Endodermal cell (in vitro differentiated cells): ENCODE results near the gene SETD1B. TPM values are rescaled to one million over a fixed set of nuclear protein-coding genes. Genes with fewer than 3 reads are reported as not detected.

Experiments used
- DNase-seq: peaks from one replicate; pipeline ENCODE4 v3.0.0-alpha.2; 2017
- H3K27ac ChIP-seq: 2 replicates; pipeline ENCODE4 v1.5.1; 2013; ENCODE audit warnings: mild to moderate bottlenecking, low read depth, low read length, moderate library complexity
- H3K27me3 ChIP-seq: 2 replicates; pipeline ENCODE4 v1.6.1; 2013; ENCODE audit warnings: mild to moderate bottlenecking, low read length, moderate library complexity; ENCODE audit not compliant: insufficient read depth, control insufficient read depth, poor library complexity, severe bottlenecking
- H3K36me3 ChIP-seq: 2 replicates; pipeline ENCODE4 v1.7.0; 2013; ENCODE audit warnings: mild to moderate bottlenecking, low read length, moderate library complexity; ENCODE audit not compliant: control insufficient read depth, insufficient read depth
- H3K4me1 ChIP-seq: one replicate; pipeline ENCODE4 v1.7.0; 2013; ENCODE audit warnings: low read length; ENCODE audit not compliant: control insufficient read depth, insufficient read depth
- H3K4me3 ChIP-seq: 2 replicates; pipeline ENCODE4 v1.5.1; 2013; ENCODE audit warnings: mild to moderate bottlenecking, low read length, moderate library complexity
- H3K9ac ChIP-seq: 2 replicates; pipeline ENCODE4 v1.6.1; 2013; ENCODE audit warnings: mild to moderate bottlenecking, low read length, moderate library complexity; ENCODE audit not compliant: poor library complexity, severe bottlenecking; ENCODE audit errors: extremely low read depth
- H3K9me3 ChIP-seq: 2 replicates; pipeline ENCODE4 v1.6.1; 2013; ENCODE audit warnings: mild to moderate bottlenecking, low read length, moderate library complexity; ENCODE audit not compliant: control insufficient read depth
- H3K27ac Mint-ChIP-seq: 2 replicates; pipeline ENCODE4 v1.8.0; 2020; ENCODE audit warnings: mixed read lengths
- H3K27me3 Mint-ChIP-seq: 2 replicates; pipeline ENCODE4 v1.8.0; 2021; ENCODE audit warnings: mild to moderate bottlenecking, mixed read lengths; ENCODE audit not compliant: insufficient read depth
- H3K36me3 Mint-ChIP-seq: 2 replicates; pipeline ENCODE4 v1.8.0; 2020; ENCODE audit warnings: low read depth, mixed read lengths
- H3K4me1 Mint-ChIP-seq: 2 replicates; pipeline ENCODE4 v1.8.0; 2020; ENCODE audit warnings: mixed read lengths
- H3K4me3 Mint-ChIP-seq: 2 replicates; pipeline ENCODE4 v1.8.0; 2020; ENCODE audit warnings: mild to moderate bottlenecking, moderate library complexity, mixed read lengths
- H3K9me3 Mint-ChIP-seq: 2 replicates; pipeline ENCODE4 v1.8.0; 2020; ENCODE audit warnings: mild to moderate bottlenecking, mixed read lengths
- WGBS, 2 experiments: methylation state at CpG; one replicate each; pipeline versions ENCODE4 v1.1.5 to v1.1.7; 2013; ENCODE audit warnings: missing lambda C conversion rate in 2 of 2, mixed read lengths in 1 of 2; ENCODE audit not compliant: insufficient coverage in 1 of 2, insufficient read length in 1 of 2; 5-methylcytosine and 5-hydroxymethylcytosine counted together
- total RNA-seq, 2 donors: library from RNA; stranded (reverse); fragmentation: NEBNext Ultra II Directional in 1 of 2; extraction: Animal tissue kit (Norgen Biotek cat#: 25700) in 1 of 2; gene quantifications; 2 replicates in 1 of 2; 3 replicates in 1 of 2; pipeline ENCODE4 v1.2.1, GENCODE V29; 2021
- TF ChIP-seq, protein P1 (sequence below): fragments of 200-600 bp; sonication (generic); conservative IDR thresholded peaks from 2 replicates; pipeline ENCODE4 v1.5.0; 2021; ENCODE audit warnings: antibody characterized with exemption, mild to moderate bottlenecking

Gene SETD1B
- total RNA-seq, 2 donors from 2014 or later, result 30.7 to 32.6 TPM

DNA sequence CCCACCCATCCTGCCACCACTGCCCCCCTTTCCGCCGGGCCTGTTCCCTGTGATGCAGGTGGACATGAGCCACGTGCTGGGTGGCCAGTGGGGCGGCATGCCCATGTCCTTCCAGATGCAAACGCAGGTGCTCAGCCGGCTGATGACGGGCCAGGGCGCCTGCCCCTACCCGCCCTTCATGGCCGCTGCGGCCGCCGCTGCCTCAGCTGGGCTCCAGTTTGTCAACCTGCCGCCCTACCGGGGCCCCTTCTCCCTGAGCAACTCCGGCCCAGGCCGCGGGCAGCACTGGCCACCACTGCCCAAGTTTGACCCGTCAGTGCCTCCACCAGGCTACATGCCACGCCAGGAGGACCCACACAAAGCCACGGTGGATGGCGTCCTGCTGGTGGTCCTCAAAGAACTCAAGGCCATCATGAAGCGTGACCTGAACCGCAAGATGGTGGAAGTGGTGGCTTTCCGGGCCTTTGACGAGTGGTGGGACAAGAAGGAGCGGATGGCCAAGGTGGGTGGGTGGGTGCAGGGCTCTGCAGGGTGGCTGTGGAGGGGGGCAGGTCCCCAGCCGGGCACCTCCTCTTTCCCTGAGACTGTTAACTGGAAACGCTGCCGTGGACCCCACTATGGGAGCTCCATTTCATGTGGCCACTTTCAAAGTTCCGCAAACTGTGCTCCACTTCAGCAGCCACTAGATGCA, 10.8 kb downstream of the SETD1B start:
- peaks cover 56% of the 10 kb centered on the region for H3K36me3 Mint-ChIP-seq
- peaks cover 16% of the 10 kb centered on the region for H3K4me1 Mint-ChIP-seq
- H3K9me3 Mint-ChIP-seq, result no peaks in the 10 kb centered on the region
- no peak overlapping the region for H3K27ac Mint-ChIP-seq
- Histone ChIP-seq H3K9me3 (no peaks in the 10 kb centered on the region), H3K4me1 (peaks cover 4% of the 10 kb centered on the region), H3K4me3 (no peak overlapping the region), H3K9ac (no peak overlapping the region), H3K36me3 (peaks cover 68% of the 10 kb centered on the region), H3K27ac (no peak overlapping the region), H3K27me3 (no peaks in the 10 kb centered on the region)
- TF ChIP-seq, protein P1, sequence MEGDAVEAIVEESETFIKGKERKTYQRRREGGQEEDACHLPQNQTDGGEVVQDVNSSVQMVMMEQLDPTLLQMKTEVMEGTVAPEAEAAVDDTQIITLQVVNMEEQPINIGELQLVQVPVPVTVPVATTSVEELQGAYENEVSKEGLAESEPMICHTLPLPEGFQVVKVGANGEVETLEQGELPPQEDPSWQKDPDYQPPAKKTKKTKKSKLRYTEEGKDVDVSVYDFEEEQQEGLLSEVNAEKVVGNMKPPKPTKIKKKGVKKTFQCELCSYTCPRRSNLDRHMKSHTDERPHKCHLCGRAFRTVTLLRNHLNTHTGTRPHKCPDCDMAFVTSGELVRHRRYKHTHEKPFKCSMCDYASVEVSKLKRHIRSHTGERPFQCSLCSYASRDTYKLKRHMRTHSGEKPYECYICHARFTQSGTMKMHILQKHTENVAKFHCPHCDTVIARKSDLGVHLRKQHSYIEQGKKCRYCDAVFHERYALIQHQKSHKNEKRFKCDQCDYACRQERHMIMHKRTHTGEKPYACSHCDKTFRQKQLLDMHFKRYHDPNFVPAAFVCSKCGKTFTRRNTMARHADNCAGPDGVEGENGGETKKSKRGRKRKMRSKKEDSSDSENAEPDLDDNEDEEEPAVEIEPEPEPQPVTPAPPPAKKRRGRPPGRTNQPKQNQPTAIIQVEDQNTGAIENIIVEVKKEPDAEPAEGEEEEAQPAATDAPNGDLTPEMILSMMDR, result no peak
- H3K4me3 Mint-ChIP-seq, result no peak overlapping the region
- DNase-seq, result no peak
- 96 to 97% methylated on average over 12 to 31 of the region's 31 CpGs for WGBS, 2 experiments
- H3K27me3 Mint-ChIP-seq, result no peaks in the 10 kb centered on the region

DNA sequence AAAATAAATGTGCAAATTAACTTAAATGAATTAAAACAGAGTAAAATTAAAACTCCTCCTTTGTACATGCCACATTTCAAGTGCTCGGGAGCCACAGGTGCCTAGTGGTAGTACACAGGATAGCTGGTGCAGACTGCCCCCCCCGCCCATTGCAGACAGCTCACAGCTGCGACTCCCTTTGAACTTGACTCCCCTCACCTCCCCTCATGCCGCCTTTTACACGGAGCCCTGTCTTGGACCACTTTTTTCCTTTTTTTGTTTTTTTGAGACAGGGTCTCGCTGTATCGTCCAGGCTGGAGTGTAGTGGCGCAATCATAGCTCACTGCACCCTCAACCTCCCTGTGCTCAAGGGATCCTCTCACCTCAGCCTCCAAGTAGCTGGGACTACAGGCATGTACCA, 11.5 kb downstream of the SETD1B start:
- Histone ChIP-seq H3K4me1 (peaks cover 4% of the 10 kb centered on the region), H3K9me3 (no peaks in the 10 kb centered on the region), H3K9ac (no peak overlapping the region), H3K4me3 (no peak overlapping the region), H3K27ac (no peak overlapping the region), H3K27me3 (no peaks in the 10 kb centered on the region), H3K36me3 (peaks cover 72% of the 10 kb centered on the region)
- no peak overlapping the region for H3K27ac Mint-ChIP-seq
- DNase-seq, result no peak
- no peaks in the 10 kb centered on the region for H3K9me3 Mint-ChIP-seq
- H3K27me3 Mint-ChIP-seq, result no peaks in the 10 kb centered on the region
- TF ChIP-seq, protein P1, result no peak
- peaks cover 59% of the 10 kb centered on the region for H3K36me3 Mint-ChIP-seq
- H3K4me3 Mint-ChIP-seq, result no peak overlapping the region
- 93 to 95% methylated on average over 7 to 8 of the region's 8 CpGs for WGBS, 2 experiments
- peaks cover 16% of the 10 kb centered on the region for H3K4me1 Mint-ChIP-seq

DNA sequence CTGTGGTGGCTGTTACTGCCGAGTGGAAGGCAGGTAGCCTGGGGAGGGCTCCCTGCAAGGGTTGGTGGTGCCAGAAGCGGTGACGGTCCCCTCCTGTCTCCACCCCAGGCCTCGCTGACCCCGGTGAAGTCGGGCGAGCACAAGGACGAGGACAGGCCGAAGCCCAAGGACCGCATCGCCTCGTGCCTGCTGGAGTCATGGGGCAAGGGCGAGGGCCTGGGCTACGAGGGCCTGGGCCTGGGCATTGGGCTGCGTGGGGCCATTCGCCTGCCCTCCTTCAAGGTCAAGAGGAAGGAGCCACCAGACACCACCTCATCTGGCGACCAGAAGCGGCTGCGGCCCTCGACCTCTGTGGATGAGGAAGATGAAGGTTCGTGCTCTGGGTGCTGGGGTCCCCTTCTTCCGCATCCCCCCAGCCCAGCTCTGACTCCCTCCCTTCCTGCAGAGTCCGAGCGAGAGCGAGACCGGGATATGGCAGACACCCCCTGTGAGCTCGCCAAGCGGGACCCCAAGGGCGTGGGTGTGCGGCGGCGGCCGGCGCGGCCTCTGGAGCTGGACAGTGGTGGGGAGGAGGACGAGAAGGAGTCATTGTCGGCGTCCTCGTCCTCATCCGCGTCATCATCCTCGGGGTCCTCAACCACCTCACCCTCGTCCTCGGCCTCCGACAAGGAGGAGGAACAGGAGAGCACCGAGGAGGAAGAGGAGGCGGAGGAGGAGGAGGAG, 13.3 kb downstream of the SETD1B start:
- Mint-ChIP-seq H3K9me3 (no peaks in the 10 kb centered on the region), H3K36me3 (peaks cover 58% of the 10 kb centered on the region), H3K27ac (no peak overlapping the region), H3K4me3 (no peak overlapping the region), H3K4me1 (peaks cover 9% of the 10 kb centered on the region), H3K27me3 (no peaks in the 10 kb centered on the region)
- no peaks in the 10 kb centered on the region for H3K9me3 ChIP-seq
- peaks cover 79% of the 10 kb centered on the region for H3K36me3 ChIP-seq
- no peak overlapping the region for H3K4me3 ChIP-seq
- TF ChIP-seq, protein P1, result no peak
- H3K27ac ChIP-seq, result no peak overlapping the region
- H3K9ac ChIP-seq, result no peak overlapping the region
- H3K27me3 ChIP-seq, result no peaks in the 10 kb centered on the region
- H3K4me1 ChIP-seq, result no peaks in the 10 kb centered on the region
- DNase-seq, result no peak
- 97 to 98% methylated on average over 21 to 38 of the region's 47 CpGs for WGBS, 2 experiments
